ENCODE results near the gene PPP3CA. TPM values are rescaled to one million over a fixed set of nuclear protein-coding genes. Genes with fewer than 3 reads are reported as not detected.

The PPP3CA gene
- total RNA-seq, 1 experiment from 2014 or later: 15.5 TPM

GRCh38 chr4:101294597-101294996 lies 52.7 kb downstream of the PPP3CA start:
- Histone ChIP-seq H3K4me3 (ENCODE audit: low read length) (no peak overlapping the region), H4K20me1 (ENCODE audit: low read length) (no peaks in the 10 kb centered on the region), H2AFZ (ENCODE audit: low read length) (no peak overlapping the region), H3K27me3 (ENCODE audit: low read length) (no peaks in the 10 kb centered on the region), H3K9me3 (ENCODE audit: low read length) (no peaks in the 10 kb centered on the region), H3K36me3 (ENCODE audit: low read depth, low read length) (no peaks in the 10 kb centered on the region), H3K4me1 (ENCODE audit: insufficient read depth, low read length) (no peaks in the 10 kb centered on the region), H3K27ac (ENCODE audit: low read length) (no peak overlapping the region), H3K79me2 (ENCODE audit: low read length) (0 out of 2 replicates have a peak, but pooled peaks cover 4% of the 10 kb centered on the region), H3K9ac (ENCODE audit: low read length) (no peak overlapping the region), H3K9me2 (replicated peaks; ENCODE audit: low read length) (no peaks in the 10 kb centered on the region), H3K4me2 (ENCODE audit: low read length) (no peak overlapping the region), H3F3A (ENCODE audit: low read length, unreplicated experiment) (no peaks in the 10 kb centered on the region)
- BruUV-seq (replicated peaks): no TSS peak
- ATAC-seq: no peak
- CTCF ChIA-PET: no interaction called here
- intact Hi-C loops (cut with micrococcal nuclease): no loop called here
- no peak for TF ChIP-seq EZH2phosphoT487 (IDR thresholded peaks at IDR 0.05; ENCODE audit: borderline replicate concordance, low read length)
- TF ChIP-seq CTCF (conservative IDR thresholded peaks at IDR 0.05; ENCODE audit: low read depth, low read length): no peak
- no peak for TF ChIP-seq EZH2 (IDR thresholded peaks at IDR 0.05; ENCODE audit: low read length, unreplicated experiment)
- DNase-seq: no peak
- POLR2A ChIA-PET (ENCODE audit: unreplicated experiment): no interaction called here

GRCh38 chr4:101292901-101293300 lies 54.4 kb downstream of the PPP3CA start:
- H3K9me3 ChIP-seq (ENCODE audit: low read length): no peaks in the 10 kb centered on the region
- H3K9ac ChIP-seq (ENCODE audit: low read length): no peak overlapping the region
- H3K79me2 ChIP-seq (ENCODE audit: low read length): peaks cover 5% of the 10 kb centered on the region; the same call in 1 of the 2 replicates
- DNase-seq: no peak
- intact Hi-C loops (cut with micrococcal nuclease): no loop called here
- no peaks in the 10 kb centered on the region for H3F3A ChIP-seq (ENCODE audit: low read length, unreplicated experiment)
- H4K20me1 ChIP-seq (ENCODE audit: low read length): no peaks in the 10 kb centered on the region
- no peak overlapping the region for H2AFZ ChIP-seq (ENCODE audit: low read length)
- no TSS peak for BruUV-seq (replicated peaks)
- ChIA-PET POLR2A (ENCODE audit: unreplicated experiment) (no interaction called here), CTCF (no interaction called here)
- H3K4me1 ChIP-seq (ENCODE audit: insufficient read depth, low read length): no peaks in the 10 kb centered on the region
- H3K4me2 ChIP-seq (ENCODE audit: low read length): no peak overlapping the region
- ATAC-seq: no peak
- H3K4me3 ChIP-seq (ENCODE audit: low read length): no peak overlapping the region
- no peaks in the 10 kb centered on the region for H3K9me2 ChIP-seq (replicated peaks; ENCODE audit: low read length)
- H3K27ac ChIP-seq (ENCODE audit: low read length): no peak overlapping the region
- TF ChIP-seq EZH2 (IDR thresholded peaks at IDR 0.05; ENCODE audit: low read length, unreplicated experiment): no peak
- TF ChIP-seq EZH2phosphoT487 (IDR thresholded peaks at IDR 0.05; ENCODE audit: borderline replicate concordance, low read length): no peak
- TF ChIP-seq CTCF (conservative IDR thresholded peaks at IDR 0.05; ENCODE audit: low read depth, low read length): no peak
- H3K36me3 ChIP-seq (ENCODE audit: low read depth, low read length): no peaks in the 10 kb centered on the region
- no peaks in the 10 kb centered on the region for H3K27me3 ChIP-seq (ENCODE audit: low read length)

- intact Hi-C loops (cut with micrococcal nuclease): no loop called here
- Histone ChIP-seq H4K20me1 (ENCODE audit: low read length) (no peaks in the 10 kb centered on the region), H2AFZ (ENCODE audit: low read length) (no peak overlapping the region), H3K9me3 (ENCODE audit: low read length) (no peaks in the 10 kb centered on the region), H3K9ac (ENCODE audit: low read length) (no peak overlapping the region), H3K9me2 (replicated peaks; ENCODE audit: low read length) (no peaks in the 10 kb centered on the region), H3K4me1 (ENCODE audit: insufficient read depth, low read length) (peaks cover 3% of the 10 kb centered on the region; the same call in 1 of the 2 replicates), H3K27ac (ENCODE audit: low read length) (no peak overlapping the region), H3K36me3 (ENCODE audit: low read depth, low read length) (no peaks in the 10 kb centered on the region), H3K27me3 (ENCODE audit: low read length) (no peaks in the 10 kb centered on the region), H3F3A (ENCODE audit: low read length, unreplicated experiment) (no peaks in the 10 kb centered on the region), H3K4me3 (ENCODE audit: low read length) (no peak overlapping the region), H3K79me2 (ENCODE audit: low read length) (peaks cover 8% of the 10 kb centered on the region; the same call in 1 of the 2 replicates), H3K4me2 (ENCODE audit: low read length) (no peak overlapping the region)
- no TSS peak for BruUV-seq (replicated peaks)
- ATAC-seq (no peak), DNase-seq (no peak)
- CTCF ChIA-PET: no interaction called here
- TF ChIP-seq EZH2phosphoT487 (IDR thresholded peaks at IDR 0.05; ENCODE audit: borderline replicate concordance, low read length) (no peak), CTCF (conservative IDR thresholded peaks at IDR 0.05; ENCODE audit: low read depth, low read length) (no peak), EZH2 (IDR thresholded peaks at IDR 0.05; ENCODE audit: low read length, unreplicated experiment) (no peak)
- POLR2A ChIA-PET (ENCODE audit: unreplicated experiment): no interaction called here
These were observed 55.1 kb downstream of the PPP3CA start for GRCh38 chr4:101292214-101292613.
